Activated CD8-positive, alpha-beta memory T cell treated with anti-CD3 and anti-CD28 coated beads, Interleukin-2, amount 10 ng/mL, durations not matched to agents 7 days and 5 days (primary cell): ENCODE results near the gene CCDC170. TPM values are rescaled to one million over a fixed set of nuclear protein-coding genes. Genes with fewer than 3 reads are reported as not detected.

Source experiments
- ATAC-seq: fragments of 150-1000 bp; cut with Tn5 transposase; one replicate; pipeline ENCODE4 v1.10.0; 2021; ENCODE audit warnings: moderate library complexity
- CTCF ChIA-PET: fragments of 350-600 bp; sonication (Branson Sonifier 250); formaldehyde crosslinking; loops from one replicate; lab custom pipeline; 2021; ENCODE audit warnings: antibody characterized with exemption; lab: Charles Lee
- DNase-seq: peaks from one replicate; pipeline ENCODE4 v3.0.0-alpha.2; 2020
- H3K27ac Mint-ChIP-seq: one replicate; pipeline ENCODE4 v1.8.0; 2021; ENCODE audit warnings: mild to moderate bottlenecking, mixed read lengths
- H3K27me3 Mint-ChIP-seq: one replicate; pipeline ENCODE4 v1.8.0; 2021; ENCODE audit warnings: mixed read lengths
- H3K36me3 Mint-ChIP-seq: one replicate; pipeline ENCODE4 v1.8.0; 2021; ENCODE audit warnings: mild to moderate bottlenecking, mixed read lengths
- H3K4me1 Mint-ChIP-seq: one replicate; pipeline ENCODE4 v1.8.0; 2021; ENCODE audit warnings: mixed read lengths
- H3K4me3 Mint-ChIP-seq: one replicate; pipeline ENCODE4 v1.8.0; 2021; ENCODE audit warnings: mild to moderate bottlenecking, moderate library complexity, mixed read lengths
- H3K9me3 Mint-ChIP-seq: one replicate; pipeline ENCODE4 v1.8.0; 2022; ENCODE audit warnings: low read depth, mixed read lengths
- total RNA-seq, 2 experiments: library from RNA; stranded (reverse); gene quantifications; one replicate each; pipeline ENCODE4 v1.2.3, GENCODE V29; 2021

The CCDC170 gene
- total RNA-seq, 2 experiments from 2014 or later = not detected

DNA sequence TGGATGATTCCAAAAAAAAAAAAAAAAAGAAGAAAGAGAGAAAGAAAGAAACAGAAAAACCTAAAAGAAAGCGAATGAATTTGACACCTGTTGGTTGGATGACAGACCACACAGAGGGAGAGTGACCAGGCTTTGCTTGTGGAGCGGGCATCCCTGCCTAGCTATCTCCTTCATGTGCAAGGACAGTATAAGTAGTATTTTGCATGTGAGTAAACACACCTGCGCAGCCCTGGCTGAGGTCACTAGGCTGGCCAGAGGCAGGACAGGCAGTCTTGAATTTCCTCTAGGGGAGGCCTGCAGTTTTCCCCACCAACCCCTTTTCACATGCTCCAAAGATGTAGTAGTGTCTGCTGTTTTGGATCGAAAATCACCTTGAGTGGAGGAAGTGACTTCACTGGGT is 126.4 kb downstream of the CCDC170 start:
- CTCF ChIA-PET = no interaction called here
- no peak overlapping the region for H3K4me3 Mint-ChIP-seq
- ATAC-seq = no peak

GRCh38 chr6:151624071-151624470 is 130.3 kb downstream of the CCDC170 start:
- peaks cover 10% of the 10 kb centered on the region for H3K4me1 Mint-ChIP-seq
- ATAC-seq (no peak), DNase-seq (no peak)
- H3K36me3 Mint-ChIP-seq = no peaks in the 10 kb centered on the region
- no peaks in the 10 kb centered on the region for H3K9me3 Mint-ChIP-seq
- H3K27me3 Mint-ChIP-seq = peaks cover 5% of the 10 kb centered on the region
- no peak overlapping the region for H3K27ac Mint-ChIP-seq
- CTCF ChIA-PET = no interaction called here
- H3K4me3 Mint-ChIP-seq = no peak overlapping the region

More for the DNA sequence above, 126.4 kb downstream of the CCDC170 start:
- H3K4me1 Mint-ChIP-seq = no peaks in the 10 kb centered on the region
- peaks cover 10% of the 10 kb centered on the region for H3K27me3 Mint-ChIP-seq
- DNase-seq = no peak
- no peak overlapping the region for H3K27ac Mint-ChIP-seq
- H3K9me3 Mint-ChIP-seq = no peaks in the 10 kb centered on the region
- no peaks in the 10 kb centered on the region for H3K36me3 Mint-ChIP-seq

DNA sequence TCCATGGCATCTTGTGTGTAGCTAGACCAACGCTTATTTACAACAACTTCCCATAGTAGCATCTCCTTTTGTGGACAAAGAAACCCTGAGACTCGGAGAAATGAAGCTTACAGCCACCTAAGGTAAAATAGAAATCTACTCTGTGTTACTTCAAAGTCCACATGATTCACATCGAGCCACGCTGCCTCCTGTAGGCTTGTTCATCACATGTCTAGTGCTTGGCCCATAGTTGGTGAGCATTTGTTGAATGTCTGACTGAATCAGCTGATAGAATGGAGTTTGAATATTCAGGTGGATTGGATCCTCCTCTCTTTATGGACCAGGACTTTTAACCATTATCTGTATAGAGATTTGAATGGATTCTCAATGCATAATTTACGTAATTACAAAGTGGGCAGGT is 130.7 kb downstream of the CCDC170 start:
- ATAC-seq = no peak
- DNase-seq = no peak
- Mint-ChIP-seq H3K4me1 (peaks cover 10% of the 10 kb centered on the region), H3K4me3 (no peak overlapping the region), H3K36me3 (no peaks in the 10 kb centered on the region), H3K9me3 (no peaks in the 10 kb centered on the region), H3K27ac (no peak overlapping the region), H3K27me3 (peaks cover 5% of the 10 kb centered on the region)
- CTCF ChIA-PET = no interaction called here

GRCh38 chr6:151624900-151625536 is 131.2 kb downstream of the CCDC170 start:
- H3K4me3 Mint-ChIP-seq = no peak overlapping the region
- no peaks in the 10 kb centered on the region for H3K9me3 Mint-ChIP-seq
- H3K27ac Mint-ChIP-seq = no peak overlapping the region
- H3K36me3 Mint-ChIP-seq = no peaks in the 10 kb centered on the region
- peaks cover 10% of the 10 kb centered on the region for H3K4me1 Mint-ChIP-seq
- DNase-seq (no peak), ATAC-seq (no peak)
- H3K27me3 Mint-ChIP-seq = peaks cover 5% of the 10 kb centered on the region
- CTCF ChIA-PET = no interaction called here

- CTCF ChIA-PET = no interaction called here
- DNase-seq (no peak), ATAC-seq (no peak)
- no peak overlapping the region for H3K27ac Mint-ChIP-seq
- no peaks in the 10 kb centered on the region for H3K36me3 Mint-ChIP-seq
- no peaks in the 10 kb centered on the region for H3K9me3 Mint-ChIP-seq
- H3K4me3 Mint-ChIP-seq = no peak overlapping the region
- H3K4me1 Mint-ChIP-seq = peaks cover 10% of the 10 kb centered on the region
- peaks cover 6% of the 10 kb centered on the region for H3K27me3 Mint-ChIP-seq
Observed at GRCh38 chr6:151627689-151628444, 134.1 kb downstream of the CCDC170 start.

DNA sequence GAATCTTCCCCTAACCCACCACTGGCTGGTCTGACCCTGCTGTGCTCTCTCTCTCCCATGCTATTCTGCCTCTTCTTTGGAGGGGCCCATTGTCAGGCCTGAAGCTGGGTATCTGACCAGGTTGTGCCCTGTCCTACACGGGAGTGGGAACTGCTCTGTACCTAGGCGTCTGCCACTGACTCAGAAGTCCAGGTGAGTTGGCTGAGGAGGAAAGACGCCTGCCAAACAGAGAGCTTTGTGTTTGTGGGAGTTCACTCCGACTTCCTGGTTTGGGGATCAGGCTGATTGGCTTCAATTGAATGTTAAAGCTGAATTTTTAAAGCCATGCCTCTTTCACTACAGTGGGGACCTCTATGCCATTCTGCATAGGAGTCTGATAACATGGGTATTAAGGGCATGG is 136.0 kb downstream of the CCDC170 start:
- no peaks in the 10 kb centered on the region for H3K36me3 Mint-ChIP-seq
- H3K27me3 Mint-ChIP-seq = peaks cover 6% of the 10 kb centered on the region
- peaks cover 10% of the 10 kb centered on the region for H3K4me1 Mint-ChIP-seq
- no peak overlapping the region for H3K4me3 Mint-ChIP-seq
- CTCF ChIA-PET = no interaction called here
- H3K27ac Mint-ChIP-seq = no peak overlapping the region
- no peaks in the 10 kb centered on the region for H3K9me3 Mint-ChIP-seq
- no peak for DNase-seq
- no peak for ATAC-seq

GRCh38 chr6:151630387-151630786 is 136.6 kb downstream of the CCDC170 start:
- Mint-ChIP-seq H3K27me3 (peaks cover 6% of the 10 kb centered on the region), H3K4me1 (peaks cover 10% of the 10 kb centered on the region), H3K27ac (no peak overlapping the region), H3K36me3 (no peaks in the 10 kb centered on the region), H3K4me3 (no peak overlapping the region), H3K9me3 (no peaks in the 10 kb centered on the region)
- DNase-seq (no peak), ATAC-seq (no peak)
- CTCF ChIA-PET = no interaction called here

GRCh38 chr6:151630991-151631655 is 137.3 kb downstream of the CCDC170 start:
- CTCF ChIA-PET = no interaction called here
- Mint-ChIP-seq H3K4me3 (no peak overlapping the region), H3K27me3 (peaks cover 6% of the 10 kb centered on the region), H3K36me3 (no peaks in the 10 kb centered on the region), H3K27ac (no peak overlapping the region), H3K9me3 (no peaks in the 10 kb centered on the region), H3K4me1 (peaks cover 10% of the 10 kb centered on the region)
- no peak for DNase-seq
- no peak for ATAC-seq

DNA sequence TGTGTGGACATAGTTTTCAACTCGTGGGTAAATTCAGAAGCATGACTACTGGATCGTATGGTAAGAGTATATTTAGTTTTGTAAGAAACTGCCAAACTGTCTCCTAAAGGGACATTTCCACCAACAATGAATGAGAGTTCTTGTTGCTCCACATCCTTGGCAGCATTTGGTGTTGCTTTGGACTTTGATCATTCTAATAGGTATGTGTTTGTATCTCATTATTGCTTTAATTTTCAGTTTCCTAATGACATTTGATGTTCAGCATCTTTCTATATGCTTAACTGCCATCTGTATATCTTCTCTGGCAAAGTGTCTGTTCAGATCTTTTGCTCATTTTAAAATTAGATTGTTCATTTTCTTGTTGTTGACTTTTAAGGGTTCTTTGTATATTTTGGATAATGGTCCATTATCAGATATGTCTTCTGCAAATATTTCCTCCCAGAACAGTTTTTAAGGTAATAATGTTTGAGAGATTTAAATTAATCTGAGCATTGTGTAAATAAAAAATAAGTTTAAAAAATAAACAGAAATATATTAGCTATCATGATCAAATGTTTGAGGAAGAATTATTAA is 138.7 kb downstream of the CCDC170 start:
- ATAC-seq (no peak), DNase-seq (no peak)
- no peaks in the 10 kb centered on the region for H3K36me3 Mint-ChIP-seq
- peaks cover 9% of the 10 kb centered on the region for H3K4me1 Mint-ChIP-seq
- H3K9me3 Mint-ChIP-seq = no peaks in the 10 kb centered on the region
- no peak overlapping the region for H3K4me3 Mint-ChIP-seq
- H3K27ac Mint-ChIP-seq = no peak overlapping the region
- peaks cover 6% of the 10 kb centered on the region for H3K27me3 Mint-ChIP-seq
- CTCF ChIA-PET = no interaction called here

GRCh38 chr6:151633526-151634335 is 139.9 kb downstream of the CCDC170 start:
- H3K9me3 Mint-ChIP-seq = peaks cover 2% of the 10 kb centered on the region
- ATAC-seq (no peak), DNase-seq (no peak)
- no peak overlapping the region for H3K4me3 Mint-ChIP-seq
- peaks cover 12% of the 10 kb centered on the region for H3K27me3 Mint-ChIP-seq
- H3K4me1 Mint-ChIP-seq = no peaks in the 10 kb centered on the region
- H3K27ac Mint-ChIP-seq = no peak overlapping the region
- CTCF ChIA-PET = no interaction called here
- no peaks in the 10 kb centered on the region for H3K36me3 Mint-ChIP-seq

DNA sequence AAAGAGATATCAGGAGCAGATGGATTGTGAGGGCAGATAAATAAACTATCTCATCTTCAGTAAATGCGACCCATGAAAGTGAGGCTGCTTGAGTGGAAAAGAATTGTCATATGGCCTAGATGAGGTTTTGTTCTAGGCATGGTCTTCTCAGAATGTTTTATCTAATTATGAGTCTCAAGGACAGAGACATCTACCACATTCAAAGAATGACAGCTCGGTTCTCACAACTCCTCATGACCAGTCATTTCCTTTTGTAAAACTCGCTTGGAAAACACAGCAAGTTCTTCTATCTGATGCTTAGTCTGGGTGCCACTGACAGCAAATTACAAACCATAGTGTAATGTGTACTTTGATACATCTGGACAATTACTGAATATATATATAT is 140.5 kb downstream of the CCDC170 start:
- Mint-ChIP-seq H3K27me3 (peaks cover 11% of the 10 kb centered on the region), H3K36me3 (no peaks in the 10 kb centered on the region), H3K4me1 (no peaks in the 10 kb centered on the region), H3K9me3 (peaks cover 2% of the 10 kb centered on the region), H3K4me3 (no peak overlapping the region), H3K27ac (no peak overlapping the region)
- CTCF ChIA-PET = no interaction called here
- DNase-seq (no peak), ATAC-seq (no peak)

GRCh38 chr6:151635741-151636140 is 141.9 kb downstream of the CCDC170 start:
- Mint-ChIP-seq H3K4me1 (no peaks in the 10 kb centered on the region), H3K36me3 (no peaks in the 10 kb centered on the region), H3K27ac (no peak overlapping the region), H3K9me3 (peaks cover 2% of the 10 kb centered on the region), H3K4me3 (no peak overlapping the region), H3K27me3 (peaks cover 11% of the 10 kb centered on the region)
- CTCF ChIA-PET = no interaction called here
- no peak for ATAC-seq
- DNase-seq = no peak

- H3K36me3 Mint-ChIP-seq = no peaks in the 10 kb centered on the region
- H3K4me3 Mint-ChIP-seq = no peak overlapping the region
- H3K27me3 Mint-ChIP-seq = peaks cover 7% of the 10 kb centered on the region
- no peak for DNase-seq
- ATAC-seq = no peak
- CTCF ChIA-PET = no interaction called here
- H3K9me3 Mint-ChIP-seq = peaks cover 2% of the 10 kb centered on the region
- no peak overlapping the region for H3K27ac Mint-ChIP-seq
- H3K4me1 Mint-ChIP-seq = no peaks in the 10 kb centered on the region
Observed at GRCh38 chr6:151637814-151638213, 144.0 kb downstream of the CCDC170 start.
